Choroid plexus epithelial cell (primary cell): ENCODE measurements around the gene UCN3.

Experiments
- DNase-seq: peaks from one replicate; pipeline ENCODE4 v3.0.0-alpha.2; 2010; ENCODE audit warnings: low read depth
- H3K4me3 ChIP-seq: 2 replicates; pipeline ENCODE4 v1.5.1; 2011; ENCODE audit warnings: low read depth, mild to moderate bottlenecking, control low read depth, low read length, moderate library complexity
- TF ChIP-seq, protein P1 (sequence below): conservative IDR thresholded peaks from 2 replicates; pipeline ENCODE4 v1.5.1; 2011; ENCODE audit warnings: low read depth, mild to moderate bottlenecking, control low read depth, inconsistent platforms, low read length, moderate library complexity

The UCN3 gene

GRCh38 chr10:5393529-5393928 is 28.8 kb downstream of the UCN3 start:
- TF ChIP-seq, protein P1, sequence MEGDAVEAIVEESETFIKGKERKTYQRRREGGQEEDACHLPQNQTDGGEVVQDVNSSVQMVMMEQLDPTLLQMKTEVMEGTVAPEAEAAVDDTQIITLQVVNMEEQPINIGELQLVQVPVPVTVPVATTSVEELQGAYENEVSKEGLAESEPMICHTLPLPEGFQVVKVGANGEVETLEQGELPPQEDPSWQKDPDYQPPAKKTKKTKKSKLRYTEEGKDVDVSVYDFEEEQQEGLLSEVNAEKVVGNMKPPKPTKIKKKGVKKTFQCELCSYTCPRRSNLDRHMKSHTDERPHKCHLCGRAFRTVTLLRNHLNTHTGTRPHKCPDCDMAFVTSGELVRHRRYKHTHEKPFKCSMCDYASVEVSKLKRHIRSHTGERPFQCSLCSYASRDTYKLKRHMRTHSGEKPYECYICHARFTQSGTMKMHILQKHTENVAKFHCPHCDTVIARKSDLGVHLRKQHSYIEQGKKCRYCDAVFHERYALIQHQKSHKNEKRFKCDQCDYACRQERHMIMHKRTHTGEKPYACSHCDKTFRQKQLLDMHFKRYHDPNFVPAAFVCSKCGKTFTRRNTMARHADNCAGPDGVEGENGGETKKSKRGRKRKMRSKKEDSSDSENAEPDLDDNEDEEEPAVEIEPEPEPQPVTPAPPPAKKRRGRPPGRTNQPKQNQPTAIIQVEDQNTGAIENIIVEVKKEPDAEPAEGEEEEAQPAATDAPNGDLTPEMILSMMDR, result no peak
- DNase-seq, result no peak
- no peak overlapping the region for H3K4me3 ChIP-seq

GRCh38 chr10:5395168-5395567 is 30.4 kb downstream of the UCN3 start:
- TF ChIP-seq, protein P1, result no peak
- DNase-seq, result no peak
- no peak overlapping the region for H3K4me3 ChIP-seq

- TF ChIP-seq, protein P1, result no peak
- DNase-seq, result no peak
- no peak overlapping the region for H3K4me3 ChIP-seq
Observed at GRCh38 chr10:5396556-5397300, 32.0 kb downstream of the UCN3 start.

GRCh38 chr10:5399332-5399731 is 34.6 kb downstream of the UCN3 start:
- TF ChIP-seq, protein P1, result no peak
- DNase-seq, result no peak
- no peak overlapping the region for H3K4me3 ChIP-seq

- DNase-seq, result no peak
- TF ChIP-seq, protein P1, result no peak
- no peak overlapping the region for H3K4me3 ChIP-seq
Observed at GRCh38 chr10:5400468-5401240, 35.9 kb downstream of the UCN3 start.

GRCh38 chr10:5402798-5403197 is 38.0 kb downstream of the UCN3 start:
- H3K4me3 ChIP-seq, result no peak overlapping the region
- TF ChIP-seq, protein P1, result no peak
- DNase-seq, result no peak
